T-helper 22 cell (primary cell): ENCODE results near the gene EXOC4.

ENCODE experiments used
- DNase-seq: peaks from one replicate; pipeline ENCODE4 v3.0.0-alpha.2; 2020; ENCODE audit warnings: low read depth

Gene EXOC4

DNA sequence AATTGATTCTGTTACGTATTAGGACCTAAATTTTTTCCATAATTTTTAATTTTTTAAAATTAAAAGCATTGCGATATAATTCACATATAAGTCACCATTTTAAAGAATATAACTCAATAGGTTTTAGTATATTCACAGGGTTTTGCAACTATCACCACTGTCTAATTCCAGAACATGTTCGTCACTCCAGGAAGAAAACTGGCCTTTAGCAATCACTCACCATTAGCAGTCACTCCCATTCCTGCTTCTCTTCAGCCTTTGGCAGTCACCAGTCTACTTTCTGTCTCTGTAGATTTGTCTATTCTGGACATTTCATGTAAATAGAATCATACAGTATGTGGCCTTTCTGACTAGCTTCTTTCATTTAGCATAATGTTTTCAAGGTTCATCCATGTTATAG is 176.5 kb downstream of the EXOC4 start:
- DNase-seq: no peak

DNA sequence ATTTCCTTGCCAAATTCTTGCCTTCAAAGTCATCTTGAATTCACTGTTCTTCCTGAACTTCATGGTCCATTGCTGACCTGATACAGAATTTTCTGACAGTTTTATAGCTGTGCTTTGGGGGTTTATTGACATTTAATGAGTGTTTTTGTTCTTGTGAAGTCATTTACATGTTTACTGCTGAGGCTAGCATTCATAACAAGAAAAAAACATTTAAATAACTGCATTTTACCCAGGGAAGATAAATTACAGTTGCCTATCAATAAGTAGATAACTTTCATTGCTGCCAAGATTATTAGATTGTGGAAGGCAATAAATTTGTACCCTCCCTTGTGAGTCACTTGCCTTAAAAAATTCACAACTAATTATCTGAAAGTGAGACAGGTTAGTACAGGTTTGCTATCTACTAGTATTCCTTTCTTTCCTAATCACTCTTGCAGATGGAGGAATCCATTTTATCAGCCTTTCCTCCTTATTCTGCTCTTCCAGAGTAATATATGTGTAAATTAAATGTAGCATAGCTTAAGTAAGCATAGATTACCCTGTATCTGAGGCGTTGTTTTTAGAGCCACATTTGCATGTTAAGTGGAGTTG is 178.4 kb downstream of the EXOC4 start:
- no peak for DNase-seq

DNA sequence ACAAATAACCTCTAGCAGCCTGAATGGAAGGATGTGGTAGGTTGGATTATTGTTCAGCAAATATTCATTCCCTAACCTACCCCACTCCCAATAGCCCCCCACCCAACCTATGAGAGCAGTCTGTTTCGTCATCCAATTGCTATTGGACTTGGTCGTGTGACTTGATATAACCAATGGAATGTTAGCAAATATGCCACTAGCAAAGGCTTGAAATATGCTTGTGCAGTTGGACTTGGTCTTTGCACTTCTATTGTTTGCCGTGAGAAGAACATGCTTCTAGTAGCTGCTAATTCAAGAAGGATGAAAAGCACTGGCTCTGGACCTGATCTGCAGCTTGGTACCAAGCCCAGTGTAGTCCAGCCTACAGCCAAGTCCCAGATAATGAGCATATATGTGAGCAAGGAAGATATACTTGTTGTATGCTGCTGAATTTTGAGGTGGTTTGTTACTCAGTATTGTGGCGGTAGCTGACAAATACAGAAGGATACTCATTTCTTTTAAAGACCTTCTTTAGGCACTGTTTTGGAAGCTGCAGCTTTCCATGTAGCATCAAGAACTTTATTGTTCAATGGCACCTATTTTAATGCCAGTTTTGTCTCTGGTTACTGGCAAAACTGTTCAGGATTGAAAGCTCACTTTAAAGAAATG is 180.4 kb downstream of the EXOC4 start:
- no peak for DNase-seq

DNA sequence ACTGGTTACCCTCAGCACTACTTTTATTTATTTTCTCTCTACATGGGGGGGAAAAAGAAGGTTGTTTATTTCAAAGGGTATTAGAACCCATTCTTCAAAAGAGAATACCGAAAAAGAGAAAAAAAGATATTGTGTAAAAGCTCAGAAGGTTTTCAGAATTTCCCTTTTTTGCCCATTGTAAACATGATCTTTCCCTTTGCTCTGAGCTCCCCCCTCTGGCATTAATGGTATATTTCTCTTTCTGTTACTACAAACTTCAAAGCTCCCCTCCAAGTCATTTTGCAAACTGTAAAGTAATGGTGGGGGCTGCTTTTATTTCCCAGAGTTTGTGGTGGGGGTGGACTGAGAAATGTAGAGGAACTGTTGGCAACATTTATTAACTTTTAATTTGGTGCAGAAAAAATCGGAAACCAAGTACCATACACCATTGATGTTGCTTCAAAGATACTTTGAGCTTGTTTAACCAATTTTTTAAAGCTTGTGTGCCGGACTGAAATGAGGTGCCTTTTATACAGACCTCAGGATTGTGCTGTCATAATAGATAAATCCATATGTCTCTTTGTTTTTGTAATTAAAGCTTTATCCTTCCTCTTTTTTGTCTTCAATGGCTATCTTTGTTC is 181.5 kb downstream of the EXOC4 start:
- DNase-seq: no peak

DNA sequence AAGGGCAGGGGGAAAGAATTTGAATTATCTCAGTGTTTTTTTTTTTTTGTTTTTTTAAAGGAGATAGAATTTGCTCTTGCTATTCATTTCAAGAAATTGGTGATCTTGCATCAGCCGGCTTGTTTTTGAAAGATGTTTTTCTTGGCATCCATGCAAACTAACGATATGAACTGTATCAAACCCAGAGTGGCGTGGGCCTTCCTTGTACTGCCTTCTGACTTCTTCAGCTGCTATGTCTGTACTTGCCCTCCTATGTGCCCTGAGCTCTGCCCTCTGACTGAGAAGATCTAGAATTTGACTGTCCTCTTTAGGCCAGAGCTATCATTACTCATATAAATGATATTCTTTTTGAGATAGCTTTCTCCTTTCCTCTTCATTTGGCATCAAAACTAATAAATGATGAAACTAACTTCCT is 183.1 kb downstream of the EXOC4 start:
- DNase-seq: no peak

DNA sequence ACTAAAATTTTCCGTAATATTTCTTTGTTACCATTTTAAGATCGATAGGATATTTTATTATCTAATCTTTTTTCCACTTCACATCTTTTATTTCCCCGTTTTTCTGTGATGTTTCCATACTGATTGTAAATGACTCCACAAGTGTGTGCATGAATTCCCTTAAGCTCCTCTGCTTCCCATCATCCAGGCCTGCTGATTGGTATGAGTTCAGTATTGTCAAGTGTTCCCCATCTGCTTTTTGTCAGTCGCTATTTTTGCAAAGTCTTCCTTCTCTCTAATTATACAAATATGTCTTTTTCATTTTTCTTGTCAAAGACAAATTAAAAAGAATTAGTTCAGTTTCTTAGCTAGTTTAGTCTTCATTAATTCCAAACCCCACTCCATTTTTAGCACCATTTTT is 184.7 kb downstream of the EXOC4 start:
- DNase-seq: no peak

DNA sequence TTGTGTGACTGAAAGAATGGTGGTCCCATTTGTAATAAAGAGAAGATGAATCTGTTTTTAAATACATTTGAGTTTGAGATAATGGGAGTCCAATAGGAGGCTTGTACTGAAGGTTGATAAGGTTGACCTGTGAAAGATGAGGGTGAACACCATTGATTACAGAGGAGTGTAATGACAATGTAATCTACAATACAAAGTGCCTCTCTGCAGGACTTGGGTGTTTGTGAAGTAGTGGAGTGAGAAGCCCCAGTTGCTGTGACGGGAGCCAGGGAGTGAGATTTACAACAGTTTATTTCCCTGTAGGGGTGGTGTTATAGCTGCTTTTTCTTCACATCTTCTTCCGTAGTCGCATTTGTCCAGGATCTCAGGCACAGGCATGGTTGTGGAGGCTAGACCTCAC is 189.9 kb downstream of the EXOC4 start:
- no peak for DNase-seq

DNA sequence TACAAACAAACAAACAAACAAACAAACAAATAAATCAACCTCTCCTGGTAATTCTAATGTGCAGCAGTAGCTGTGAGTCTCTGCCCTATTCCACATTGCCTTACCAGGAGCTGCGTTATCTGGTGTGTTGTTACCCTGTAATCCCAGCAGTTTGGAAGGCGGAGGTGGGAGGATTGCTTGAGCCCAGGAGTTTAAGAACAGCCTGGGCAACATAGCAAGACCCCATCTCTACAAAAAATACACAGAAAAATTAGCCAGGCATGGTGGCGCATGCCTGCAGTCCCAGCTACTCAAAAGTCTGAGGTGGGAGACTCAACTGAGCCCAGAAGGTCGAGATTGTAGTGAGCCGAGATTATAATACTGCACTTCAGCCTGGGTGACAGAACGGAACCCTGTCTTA is 192.7 kb downstream of the EXOC4 start:
- DNase-seq: no peak

DNA sequence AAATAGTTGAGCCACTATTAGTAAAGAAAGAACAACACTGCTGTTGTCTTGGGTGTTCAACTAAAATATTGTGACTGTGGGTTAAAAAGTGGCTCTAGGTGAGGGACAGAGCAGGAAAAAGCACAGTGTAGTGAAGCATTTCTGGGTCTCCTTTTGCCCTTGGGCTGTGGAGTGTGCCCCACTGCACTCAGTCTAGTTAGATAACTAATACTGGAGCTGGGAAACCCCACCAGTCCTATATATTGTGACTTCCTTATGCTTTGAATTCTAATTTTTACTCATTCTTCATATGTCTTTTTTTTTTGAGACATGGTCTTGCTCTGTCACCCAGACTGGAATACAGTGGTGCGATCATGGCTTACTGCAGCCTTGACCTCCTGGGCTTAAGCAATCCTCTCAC is 195.1 kb downstream of the EXOC4 start:
- no peak for DNase-seq

DNA sequence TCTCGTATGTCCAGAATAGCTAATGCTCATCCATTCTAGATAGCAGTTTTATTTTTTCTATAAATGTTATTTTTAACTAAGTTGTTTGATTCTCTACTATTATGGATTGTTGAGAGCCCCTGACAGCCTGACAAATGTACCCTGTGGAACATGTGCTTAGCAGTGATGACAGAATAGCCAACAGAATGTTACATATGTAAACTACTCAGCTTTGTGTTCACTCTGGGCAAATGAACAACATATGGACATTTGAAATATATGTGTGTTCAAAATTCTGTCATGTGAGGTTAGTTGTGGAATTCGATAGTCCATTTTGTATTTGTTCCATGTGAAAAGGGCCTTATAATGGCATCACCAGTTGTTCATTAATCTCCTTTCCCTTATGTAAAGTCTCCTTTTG is 199.7 kb downstream of the EXOC4 start:
- DNase-seq: no peak

DNA sequence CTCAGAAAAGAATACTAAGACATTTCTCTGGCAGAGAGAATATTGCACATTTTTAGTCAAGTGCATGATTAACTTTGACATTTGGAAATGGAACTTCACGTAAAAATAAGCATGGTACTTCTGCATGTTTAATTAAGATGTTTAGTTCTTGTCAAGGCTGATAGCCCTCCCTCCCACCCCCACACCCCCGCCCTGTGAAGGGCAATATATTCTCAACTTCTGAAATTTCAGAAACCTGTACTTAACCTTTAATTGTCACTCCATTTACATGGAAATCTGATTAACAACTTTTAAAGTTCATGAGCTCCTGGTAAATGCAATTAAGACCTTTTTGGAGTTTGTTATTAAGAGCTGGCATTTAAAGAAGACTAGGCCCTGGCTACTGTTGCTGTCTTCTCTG is 205.8 kb downstream of the EXOC4 start:
- DNase-seq: no peak

DNA sequence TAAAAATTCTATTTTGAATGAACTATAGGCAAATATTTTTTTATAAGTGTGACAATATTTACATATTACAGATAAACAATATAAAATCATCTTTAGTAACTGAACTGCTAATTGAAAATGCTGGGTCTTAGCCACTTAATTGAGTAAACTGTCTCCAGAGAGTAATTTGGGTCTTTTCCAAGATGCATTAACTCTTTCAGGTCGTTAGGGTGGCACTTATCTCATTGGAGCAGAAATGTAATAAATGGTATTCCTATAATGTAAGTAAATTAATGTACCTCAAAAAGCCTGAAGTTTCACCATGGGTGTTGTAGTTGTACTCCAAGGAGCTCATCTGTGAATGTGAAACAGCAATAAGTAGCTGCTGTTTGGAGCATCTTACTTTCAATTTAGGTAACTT is 208.5 kb downstream of the EXOC4 start:
- DNase-seq: no peak

DNA sequence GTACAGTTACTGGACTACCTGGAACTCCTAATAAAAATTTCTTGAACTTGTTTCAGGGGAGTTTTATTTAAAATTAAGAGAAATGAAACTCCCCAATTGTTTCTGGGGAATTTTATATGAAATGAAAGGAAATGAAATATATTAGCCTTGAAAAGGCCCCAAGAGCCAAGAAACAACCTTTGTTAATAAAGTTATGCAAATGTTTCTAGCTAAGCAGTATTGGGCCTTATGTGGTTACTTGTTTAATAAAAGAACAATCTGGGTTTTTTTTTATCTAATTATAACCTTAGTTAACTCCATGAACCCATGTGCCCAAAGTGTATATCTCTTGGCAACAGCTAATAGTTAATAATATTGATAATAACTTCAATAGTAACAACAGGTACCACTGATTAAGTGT is 222.8 kb downstream of the EXOC4 start:
- DNase-seq: no peak

DNA sequence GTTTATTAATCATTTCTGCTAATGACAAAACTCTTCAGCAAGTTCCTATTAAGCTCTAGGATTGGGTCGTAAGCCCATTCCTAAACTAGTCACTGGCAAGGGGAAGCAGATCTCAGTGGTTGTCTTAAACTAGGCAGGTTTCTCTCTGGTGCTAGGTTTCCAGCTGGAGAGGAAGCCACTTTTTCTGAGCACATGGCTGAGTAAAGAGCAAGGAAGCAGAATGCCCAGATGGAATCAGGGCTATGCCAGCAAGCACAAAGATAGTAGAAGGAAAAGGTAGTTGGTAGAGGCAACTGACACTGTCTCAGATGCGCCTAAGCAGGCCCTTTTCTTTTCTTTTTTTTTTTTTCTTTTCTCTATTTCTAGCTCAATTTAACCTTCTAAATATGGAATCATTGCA is 224.9 kb downstream of the EXOC4 start:
- no peak for DNase-seq

DNA sequence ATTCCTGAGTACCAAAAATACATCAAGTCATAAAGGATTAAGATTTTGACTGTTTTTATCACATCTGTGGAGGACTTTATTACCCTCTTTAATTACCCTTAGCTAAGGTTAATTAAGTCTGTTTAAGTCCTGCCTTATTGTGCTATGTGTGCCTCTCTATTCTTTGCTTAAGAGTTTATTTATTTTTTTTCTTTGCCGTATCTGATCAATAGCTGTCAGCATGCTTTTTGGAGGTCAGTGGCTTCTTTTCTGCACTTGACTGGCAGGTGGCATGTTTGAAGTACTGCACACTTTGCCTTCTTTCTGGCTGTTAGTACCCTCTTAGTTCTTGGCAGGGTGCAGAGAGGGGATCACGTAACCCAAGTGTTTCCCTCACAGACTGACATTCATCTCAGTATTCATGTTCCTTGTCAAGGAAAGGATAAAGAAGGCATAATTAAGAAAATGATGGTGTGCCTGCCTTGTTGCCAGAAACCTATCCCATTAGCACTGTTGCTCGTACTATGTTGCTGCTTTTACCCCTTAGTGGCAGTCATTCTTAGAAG is 225.8 kb downstream of the EXOC4 start:
- no peak for DNase-seq

DNA sequence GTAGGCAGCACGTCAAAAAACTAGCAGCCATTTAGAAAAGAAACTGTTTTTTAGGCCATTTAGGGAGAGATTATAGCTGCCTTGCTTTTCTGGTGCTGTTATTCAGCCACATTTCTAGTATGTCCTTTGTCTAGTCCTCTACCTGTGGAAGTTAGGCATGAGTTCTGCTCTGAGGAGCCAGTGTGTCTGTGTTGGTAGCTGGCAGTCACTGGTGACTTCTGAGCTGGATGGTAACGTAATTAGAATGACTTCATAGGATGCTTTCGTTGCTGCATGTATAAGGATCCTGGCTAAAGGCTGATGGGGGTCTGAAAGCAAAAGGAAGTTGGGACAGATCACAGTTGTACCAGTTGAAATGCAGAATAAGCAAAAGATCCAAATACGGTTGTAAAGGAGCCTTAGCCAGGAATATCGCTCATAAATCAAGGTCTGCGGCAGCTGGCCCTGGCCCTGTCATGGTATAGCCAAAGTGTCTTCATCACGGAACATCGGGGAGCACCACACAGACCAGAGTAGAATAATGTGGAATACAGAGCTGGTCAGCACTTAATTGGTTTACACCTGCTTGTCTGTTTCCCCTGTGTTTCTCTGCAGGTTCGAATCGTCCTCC is 226.7 kb downstream of the EXOC4 start:
- DNase-seq: no peak

DNA sequence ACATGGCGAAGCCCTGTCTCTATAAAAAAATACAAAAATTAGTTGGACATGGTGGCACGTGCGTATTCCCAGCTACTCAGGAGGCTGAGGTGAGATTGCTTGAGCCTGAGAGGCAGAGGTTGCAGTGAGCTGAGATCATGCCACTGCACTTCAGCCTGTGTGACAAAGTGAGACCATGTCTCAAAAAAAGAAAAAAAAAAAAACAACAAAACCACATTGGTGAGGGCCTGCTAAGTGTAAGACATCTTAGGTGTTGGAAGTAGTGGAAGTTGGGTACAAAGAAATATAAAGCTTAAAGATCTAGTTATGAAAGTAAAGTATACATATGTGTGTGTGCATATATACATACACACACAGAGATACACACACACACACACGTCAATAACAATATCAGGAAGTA is 228.0 kb downstream of the EXOC4 start:
- no peak for DNase-seq

DNA sequence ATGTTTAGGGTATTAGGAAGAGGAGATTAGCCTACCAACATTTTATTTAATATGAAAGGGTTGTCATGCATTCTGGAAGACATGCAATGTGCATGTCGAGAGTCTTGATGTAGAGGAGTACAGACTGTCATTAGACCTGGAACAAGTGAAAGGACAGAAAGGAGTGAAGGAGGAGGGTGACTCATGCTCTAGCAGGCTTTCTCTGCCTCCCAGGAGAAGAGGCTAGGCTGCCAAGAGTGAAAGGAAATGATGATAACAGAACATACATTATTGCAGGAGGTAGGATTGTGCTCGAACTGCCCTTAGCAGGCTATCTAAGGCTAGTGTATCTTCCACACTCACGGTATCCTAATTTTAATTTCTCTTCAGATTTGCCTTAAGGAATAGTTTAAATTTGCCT is 228.8 kb downstream of the EXOC4 start:
- no peak for DNase-seq

DNA sequence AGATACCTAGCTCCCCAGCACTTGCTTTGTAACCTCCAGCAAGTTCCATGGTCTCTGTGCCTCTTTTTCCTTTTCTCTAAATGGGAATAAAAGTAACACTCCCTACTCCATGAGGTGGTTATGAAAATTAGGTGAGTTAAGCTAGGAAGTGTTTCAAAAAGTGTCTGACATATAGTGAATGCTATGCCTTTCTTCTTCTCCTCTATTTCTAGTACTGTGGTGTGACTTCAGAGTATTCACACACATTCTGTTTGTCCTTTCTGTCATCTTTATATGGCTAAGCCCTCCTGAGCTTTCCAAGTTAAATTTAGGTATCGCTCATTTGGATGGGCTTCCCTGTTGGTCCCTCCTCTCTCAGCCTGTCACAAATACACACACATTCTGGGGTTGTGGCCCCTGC is 229.7 kb downstream of the EXOC4 start:
- no peak for DNase-seq

DNA sequence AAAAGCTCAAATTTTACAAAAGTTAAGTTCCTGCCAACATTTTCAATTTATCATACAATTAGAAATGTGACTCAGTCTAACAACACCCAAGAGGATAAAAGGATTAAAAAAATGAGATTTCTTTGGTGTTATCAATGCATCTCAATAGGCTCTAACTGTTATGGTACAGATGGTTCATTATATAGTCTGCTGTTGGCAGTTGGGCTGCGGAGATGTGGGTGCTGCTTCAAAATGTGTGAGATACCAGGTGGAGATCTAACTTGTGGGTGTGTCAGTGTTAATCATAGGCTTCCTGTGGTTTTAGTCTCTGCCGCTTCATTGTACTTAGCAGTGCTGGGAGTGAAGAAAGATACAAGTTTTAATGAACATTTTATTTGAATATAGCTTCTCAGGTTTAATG is 231.2 kb downstream of the EXOC4 start:
- DNase-seq: no peak

DNA sequence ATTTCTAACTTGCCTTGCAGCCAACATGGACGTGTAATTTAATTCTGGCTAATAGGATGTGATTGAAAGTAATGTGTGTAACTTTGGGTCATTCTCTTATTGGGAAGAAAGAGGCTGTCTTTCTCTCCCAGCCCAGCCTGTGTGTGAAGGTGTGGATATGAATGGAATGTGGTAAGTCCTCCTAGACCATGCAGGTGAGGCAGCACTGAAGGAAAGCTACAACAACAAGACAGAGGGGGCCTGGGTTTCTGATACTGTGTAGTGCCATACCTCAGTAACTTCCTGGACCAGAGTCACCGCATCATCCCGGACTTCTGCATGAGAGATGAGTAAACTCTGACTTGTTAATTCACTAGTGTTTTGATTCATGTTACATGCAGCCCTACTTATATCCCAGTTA is 237.0 kb downstream of the EXOC4 start:
- DNase-seq: no peak

DNA sequence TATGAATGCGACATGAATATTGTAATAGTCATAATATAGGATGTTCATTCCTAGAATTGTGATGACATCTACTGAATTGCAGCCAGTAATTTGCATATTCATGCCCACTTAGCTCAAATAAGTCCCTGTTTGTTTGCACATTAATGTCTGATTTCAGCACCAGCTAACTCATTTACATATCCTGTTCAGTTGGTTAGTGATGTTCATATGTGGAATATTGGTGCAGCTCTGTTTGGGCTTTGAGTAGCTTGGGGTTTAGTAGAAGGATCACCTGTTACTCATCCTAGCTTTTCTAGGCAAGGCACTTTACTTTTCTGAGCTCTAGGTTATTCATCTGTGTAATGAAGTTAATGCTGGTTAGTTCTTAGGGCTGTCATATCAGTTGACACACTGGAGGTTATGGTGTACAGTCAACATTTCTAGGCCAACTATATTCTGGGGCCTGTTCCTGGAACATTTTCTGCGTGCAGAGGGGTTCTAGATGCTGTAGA is 238.4 kb downstream of the EXOC4 start:
- DNase-seq: no peak
